Brain microvascular endothelial cell (primary cell): Measurements from ENCODE around the gene TMEM267.
A peak's percentile ranks its signal among the peaks of the same experiment; 100 is the strongest.
"Not testable (repeated sequence)": the region's sequence is repeated elsewhere in the genome, so short reads cannot be mapped to it uniquely, and the experiment has no call there.

Experiments used
- DNase-seq: peaks from one replicate; pipeline ENCODE4 v3.0.0-alpha.2; 2020
- H3K27ac ChIP-seq: fragments of 250-450 bp; sonication (Bioruptor Pico); 2 replicates; pipeline ENCODE4 v1.5.1; 2020; ENCODE audit warnings: mild to moderate bottlenecking, moderate library complexity
- H3K27me3 ChIP-seq: fragments of 250-450 bp; sonication (Bioruptor Pico); replicated peaks from 2 replicates; pipeline ENCODE4 v1.5.1; 2020; ENCODE audit warnings: mild to moderate bottlenecking
- H3K36me3 ChIP-seq: fragments of 250-450 bp; sonication (Bioruptor Pico); replicated peaks from 2 replicates; pipeline ENCODE4 v1.5.1; 2020; ENCODE audit warnings: mild to moderate bottlenecking
- H3K4me3 ChIP-seq: 2 replicates; pipeline ENCODE4 v1.5.1; 2011; ENCODE audit warnings: low read depth, mild to moderate bottlenecking, control low read depth, low read length, moderate library complexity
- CTCF ChIP-seq: IDR thresholded peaks from 2 replicates; pipeline ENCODE4 v1.5.1; 2011; ENCODE audit warnings: low read depth, mild to moderate bottlenecking, moderate library complexity, low read length, control low read depth, inconsistent platforms; ENCODE audit errors: missing control alignments
- in situ Hi-C: cut with HindIII; loops from 2 replicates; pipeline ENCODE4 v1.10.0; 2017; ENCODE audit warnings: low sequenced_read_pairs, low pct_ligation_motif_present

TMEM267 gene

GRCh38 chr5:43482490-43483297 is 971 bp downstream of the TMEM267 start:
- no peak for TF ChIP-seq CTCF
- Histone ChIP-seq H3K27me3 (no peaks in the 10 kb centered on the region), H3K36me3 (no peaks in the 10 kb centered on the region), H3K4me3 (peak overlapping the region; percentile 85), H3K27ac (peak overlapping the region; percentile 93)
- peak; percentile 17 for DNase-seq
- in situ Hi-C loops: no loop called here

GRCh38 chr5:43469671-43470391 is 13.8 kb downstream of the TMEM267 start:
- no peak for TF ChIP-seq CTCF
- Histone ChIP-seq H3K4me3 (no peak overlapping the region), H3K27ac (no peak overlapping the region), H3K36me3 (peaks cover 2% of the 10 kb centered on the region), H3K27me3 (no peaks in the 10 kb centered on the region)
- in situ Hi-C loops: no loop called here
- no peak for DNase-seq

GRCh38 chr5:43467100-43467499 is 16.6 kb downstream of the TMEM267 start:
- H3K27ac ChIP-seq: no peak overlapping the region
- TF ChIP-seq CTCF: no peak
- DNase-seq: no peak
- H3K4me3 ChIP-seq: no peak overlapping the region
- no peaks in the 10 kb centered on the region for H3K27me3 ChIP-seq
- in situ Hi-C loops: no loop called here
- peaks cover under 1% of the 10 kb centered on the region for H3K36me3 ChIP-seq

- in situ Hi-C loops, DNase-seq: not testable (repeated sequence)
These were observed 18.2 kb downstream of the TMEM267 start for GRCh38 chr5:43465455-43465854.

GRCh38 chr5:43461066-43461465 is 22.6 kb downstream of the TMEM267 start:
- Histone ChIP-seq H3K4me3 (no peak overlapping the region), H3K36me3 (peaks cover 3% of the 10 kb centered on the region), H3K27ac (no peak overlapping the region), H3K27me3 (no peaks in the 10 kb centered on the region)
- in situ Hi-C loops: no loop called here
- TF ChIP-seq CTCF: no peak
- DNase-seq: no peak

More at GRCh38 chr5:43465455-43465854, 18.2 kb downstream of the TMEM267 start:
- H3K27me3 ChIP-seq, H3K36me3 ChIP-seq, H3K27ac ChIP-seq, H3K4me3 ChIP-seq: not testable (repeated sequence)

GRCh38 chr5:43456556-43456955 is 27.1 kb downstream of the TMEM267 start:
- H3K36me3 ChIP-seq: peaks cover 11% of the 10 kb centered on the region
- in situ Hi-C loops: no loop called here
- H3K4me3 ChIP-seq: no peak overlapping the region
- no peak overlapping the region for H3K27ac ChIP-seq
- no peak for DNase-seq
- no peaks in the 10 kb centered on the region for H3K27me3 ChIP-seq
- TF ChIP-seq CTCF: no peak

GRCh38 chr5:43441575-43441974 is 42.1 kb downstream of the TMEM267 start:
- H3K4me3 ChIP-seq, H3K27ac ChIP-seq, H3K36me3 ChIP-seq, DNase-seq, H3K27me3 ChIP-seq, in situ Hi-C loops: not testable (repeated sequence)
